GM12878 (cell line): ENCODE measurements around the gene GJD3. TPM values are rescaled to one million over a fixed set of nuclear protein-coding genes. Genes with fewer than 3 reads are reported as not detected.

ENCODE experiments used
- ATAC-seq: fragments of 200-7000 bp; cut with Tn5 transposase; 3 replicates; pipeline ENCODE4 v1.9.1; 2020; ENCODE audit warnings: mild to moderate bottlenecking, moderate library complexity
- BruUV-seq: library from RNA; stranded (reverse); fragments of 400-500 nt; replicated peaks from 2 replicates; lab custom pipeline; 2021; lab: Mats Ljungman, UMichigan
- CTCF ChIA-PET: fragments of 300-600 bp; sonication (Branson Sonifier 250); formaldehyde crosslinking; extraction: SDS; loops from one replicate; lab custom pipeline; 2021; ENCODE audit warnings: inconsistent platforms; lab: Yijun Ruan, JAX
- POLR2A ChIA-PET: fragments of 350-600 bp; formaldehyde crosslinking; extraction: SDS; loops from one replicate; lab custom pipeline; 2021; ENCODE audit warnings: inconsistent platforms; lab: Charles Lee
- RAD21 ChIA-PET: fragments of 300-600 bp; sonication (Branson Sonifier 250); formaldehyde crosslinking; loops from one replicate; lab custom pipeline; 2023; ENCODE audit warnings: antibody characterized with exemption; ENCODE audit not compliant: unreplicated experiment; lab: Charles Lee
- SMC1A ChIA-PET: fragments of 300-600 bp; sonication (Branson Sonifier 250); formaldehyde crosslinking; loops from one replicate; lab custom pipeline; 2023; ENCODE audit not compliant: unreplicated experiment, uncharacterized antibody; lab: Charles Lee
- DNase-seq: peaks from one replicate; pipeline ENCODE4 v3.0.0-alpha.2; 2011; ENCODE audit warnings: low read depth, low spot score
- FAIRE-seq: peaks from 3 replicates; lab custom pipeline; 2011; peaks lifted over from hg19 to GRCh38; lab: Jason Lieb, UNC
- H2AFZ ChIP-seq: 2 replicates; pipeline ENCODE4 v1.6.0; 2011; ENCODE audit warnings: low read depth, low read length, control low read depth; ENCODE audit not compliant: control insufficient read depth
- H3K27ac ChIP-seq: 2 replicates; pipeline ENCODE4 v1.5.1; 2011; ENCODE audit warnings: control low read depth; ENCODE audit not compliant: control insufficient read depth, insufficient read depth
- H3K27me3 ChIP-seq, 2 experiments: replicated peaks in 1 of 2; 2 replicates each; pipeline versions ENCODE4 v1.6.0 to v1.6.1; 2011; ENCODE audit warnings: low read length in 1 of 2; ENCODE audit not compliant: control insufficient read depth in 2 of 2, insufficient read depth in 2 of 2
- H3K36me3 ChIP-seq, 2 experiments: 2 replicates each; pipeline ENCODE4 v1.5.1; 2011; ENCODE audit warnings: low read length in 1 of 2; ENCODE audit not compliant: control insufficient read depth in 2 of 2, insufficient read depth in 2 of 2
- H3K4me1 ChIP-seq: 2 replicates; pipeline ENCODE4 v1.6.1; 2011; ENCODE audit warnings: mild to moderate bottlenecking, low read length, moderate library complexity, mixed read lengths; ENCODE audit not compliant: control insufficient read depth, insufficient read depth
- H3K4me2 ChIP-seq: 2 replicates; pipeline ENCODE4 v1.6.0; 2011; ENCODE audit warnings: control low read depth; ENCODE audit not compliant: control insufficient read depth, insufficient read depth
- H3K4me3 ChIP-seq: fragments of 200-600 bp; sonication (generic); 2 replicates; pipeline ENCODE4 v1.5.1; 2016
- H3K79me2 ChIP-seq: 2 replicates; pipeline ENCODE4 v1.6.0; 2011; ENCODE audit warnings: low read length; ENCODE audit not compliant: control insufficient read depth, insufficient read depth
- H3K9ac ChIP-seq: 2 replicates; pipeline ENCODE4 v1.8.0; 2011; ENCODE audit warnings: low read length, control low read depth, mixed read lengths; ENCODE audit not compliant: control insufficient read depth, insufficient read depth
- H3K9me3 ChIP-seq: replicated peaks from 3 replicates; pipeline ENCODE4 v1.5.1; 2011; ENCODE audit warnings: mild to moderate bottlenecking, low read length; ENCODE audit not compliant: control insufficient read depth, insufficient read depth
- H4K20me1 ChIP-seq: 2 replicates; pipeline ENCODE4 v1.6.0; 2011; ENCODE audit not compliant: control insufficient read depth, insufficient read depth
- CEBPB ChIP-seq, 2 experiments: fragments of 150-350 bp in 1 of 2; IDR thresholded peaks; 2 replicates each; pipeline ENCODE4 v1.6.1; 2012 to 2014; ENCODE audit warnings: low read depth in 2 of 2, low read length in 2 of 2, borderline replicate concordance in 1 of 2, inconsistent platforms in 1 of 2
- TCF3 ChIP-seq: IDR thresholded peaks from 2 replicates; pipeline ENCODE4 v1.6.1; 2012; ENCODE audit warnings: low read depth, mild to moderate bottlenecking, low read length, borderline replicate concordance; ENCODE audit not compliant: insufficient read depth
- WGBS: methylation state at CpG from one replicate; pipeline ENCODE4 v1.1.6; 2016; ENCODE audit warnings: low lambda C conversion rate; ENCODE audit not compliant: insufficient replicate concordance, insufficient coverage; ENCODE audit errors: missing lambda C conversion rate; 5-methylcytosine and 5-hydroxymethylcytosine counted together
- in situ Hi-C: fragments of 300-500 bp; cut with MboI; formaldehyde crosslinking; loops from 9 replicates; pipeline ENCODE4 v1.14.3; 2018; ENCODE audit warnings: mixed read lengths
- intact Hi-C: fragments of 100-400 bp; cut with micrococcal nuclease; formaldehyde crosslinking; loops from one replicate; pipeline ENCODE4 v1.14.2; 2022; ENCODE audit not compliant: unreplicated experiment
- polyA plus RNA-seq, 11 experiments: library from polyadenylated mRNA; depleted of rRNA in 4 of 11; unstranded in 6 of 11; stranded (reverse) in 5 of 11; fragments of >200 nt; fragmentation: Nextera tagmentation in 4 of 11; fragmentation: Illumina TruSeq in 1 of 11; extraction: Ambion mirVana in 4 of 11; extraction: Trizol in 1 of 11; gene quantifications; 1 replicate in 1 of 11; 2 replicates in 10 of 11; pipeline versions ENCODE4 v1.2.1 to v1.2.3, GENCODE V29; 2011 to 2016; ENCODE audit warnings: inconsistent platforms in 2 of 11, missing spikeins in 2 of 11, low read depth in 1 of 11
- total RNA-seq, 4 experiments: library from RNA; depleted of rRNA in 3 of 4; stranded (reverse); fragments of >200 nt in 3 of 4; fragmentation: Illumina TruSeq in 1 of 4; extraction: Trizol in 1 of 4; gene quantifications; 2 replicates each; pipeline versions ENCODE4 v1.2.1 to v1.2.3, GENCODE V29; 2013 to 2021
- TF ChIP-seq, protein P1 (sequence below): IDR thresholded peaks from 2 replicates; pipeline ENCODE4 v1.6.1; 2011; ENCODE audit warnings: mild to moderate bottlenecking, low read depth, low read length, moderate library complexity; ENCODE audit not compliant: insufficient replicate concordance

The GJD3 gene
- total and polyA plus RNA-seq, 10 of the 15 experiments (the other 5 are each of a cell fraction or from before 2014, with no cell fraction given), result 1.6 TPM; not detected in 9

DNA sequence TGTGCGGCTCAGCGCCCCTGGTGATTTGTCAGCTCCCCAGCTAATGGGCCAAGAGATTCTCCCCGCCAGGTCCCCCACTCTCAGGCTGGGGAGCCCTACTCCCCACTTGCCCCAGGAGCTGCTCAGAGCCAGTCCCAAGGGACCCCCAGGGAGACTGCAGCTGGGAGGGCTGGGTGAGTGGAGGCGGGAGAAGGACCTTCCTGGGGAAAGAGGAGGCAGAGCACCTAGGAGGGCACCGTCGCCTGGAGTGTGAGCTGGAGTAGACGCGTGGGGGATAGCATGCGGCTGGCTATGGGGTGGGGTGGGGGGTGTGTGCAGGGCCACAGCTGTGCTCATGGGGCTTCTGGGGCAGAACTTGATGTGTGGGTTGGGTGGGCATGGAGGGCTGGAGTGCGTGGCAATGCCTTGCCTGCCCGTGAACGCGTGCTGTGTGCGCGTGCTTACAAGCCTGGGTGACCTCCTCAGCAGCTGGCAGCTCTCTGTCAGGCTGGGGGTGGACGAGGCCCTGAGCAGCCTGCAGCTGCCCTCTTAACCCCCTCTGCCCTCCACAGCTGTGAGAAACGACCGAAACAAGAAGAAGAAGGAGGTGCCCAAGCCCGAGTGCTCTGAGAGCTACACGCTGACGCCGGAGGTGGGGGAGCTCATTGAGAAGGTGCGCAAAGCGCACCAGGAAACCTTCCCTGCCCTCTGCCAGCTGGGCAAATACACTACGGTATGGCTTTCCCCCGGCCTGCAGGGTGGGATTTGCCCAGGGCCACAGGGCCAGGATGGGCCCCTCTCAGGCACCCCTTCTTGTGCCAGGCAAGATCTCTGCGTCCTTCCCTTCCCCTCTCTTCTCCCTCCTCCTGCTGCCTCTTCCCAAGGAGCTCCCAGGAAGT, 12.9 kb downstream of the GJD3 start:
- Histone ChIP-seq H4K20me1 (no peaks in the 10 kb centered on the region), H3K9ac (no peak overlapping the region), H3K36me3 (peaks cover 18 to 56% of the 10 kb centered on the region in 2 experiments), H3K79me2 (peaks cover 7% of the 10 kb centered on the region), H3K9me3 (no peaks in the 10 kb centered on the region), H3K4me2 (no peak overlapping the region), H3K27me3 (no peaks in the 10 kb centered on the region), H2AFZ (no peak overlapping the region), H3K4me3 (no peak overlapping the region), H3K27ac (no peak overlapping the region), H3K4me1 (peaks cover 21% of the 10 kb centered on the region)
- WGBS, result 90% methylated on average over 21 of the region's 27 CpGs
- ChIA-PET CTCF (interaction anchor here (0.8 to 9.1 kb wide), 5 partner anchors 10 to 60 kb away, joined by 3 to 311 read pairs (median 5); partner anchors contain the start of gene RARA), SMC1A (interaction anchor here (3.4 to 5.3 kb wide), 2 partner anchors 24 to 48 kb away, joined by 12 to 142 read pairs; no protein-coding TSS in a partner anchor), RAD21 (interaction anchor here (2.1 to 8.2 kb wide), 3 partner anchors 11 to 46 kb away, joined by 4 to 271 read pairs (median 20); partner anchors contain the start of gene RARA), POLR2A (interaction anchor here (1.0 kb wide), 1 partner anchor 44 kb away, joined by 3 read pairs; no protein-coding TSS in a partner anchor)
- in situ Hi-C loops (loop anchor here (5.0 kb wide), 1 partner anchor 49 kb away; no protein-coding TSS in a partner anchor), intact Hi-C loops (no loop called here)
- TF ChIP-seq TCF3, result 0 out of 2 replicates have a peak, but pooled peaks have one; percentile 10
- TF ChIP-seq, protein P1, sequence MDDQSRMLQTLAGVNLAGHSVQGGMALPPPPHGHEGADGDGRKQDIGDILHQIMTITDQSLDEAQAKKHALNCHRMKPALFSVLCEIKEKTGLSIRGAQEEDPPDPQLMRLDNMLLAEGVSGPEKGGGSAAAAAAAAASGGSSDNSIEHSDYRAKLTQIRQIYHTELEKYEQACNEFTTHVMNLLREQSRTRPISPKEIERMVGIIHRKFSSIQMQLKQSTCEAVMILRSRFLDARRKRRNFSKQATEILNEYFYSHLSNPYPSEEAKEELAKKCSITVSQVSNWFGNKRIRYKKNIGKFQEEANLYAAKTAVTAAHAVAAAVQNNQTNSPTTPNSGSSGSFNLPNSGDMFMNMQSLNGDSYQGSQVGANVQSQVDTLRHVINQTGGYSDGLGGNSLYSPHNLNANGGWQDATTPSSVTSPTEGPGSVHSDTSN, result no peak
- TF ChIP-seq CEBPB (IDR thresholded peaks at IDR 0.05; ENCODE audit: borderline replicate concordance in 1 of 2, low read depth in 2 of 2, low read length in 2 of 2), result no peak
- ATAC-seq (no peak), FAIRE-seq (no peak), DNase-seq (no peak)
- no TSS peak for BruUV-seq
